Measurements from ENCODE around the gene TRAPPC14.
A peak's percentile ranks its signal among the peaks of the same experiment; 100 is the strongest.

The TRAPPC14 gene

DNA sequence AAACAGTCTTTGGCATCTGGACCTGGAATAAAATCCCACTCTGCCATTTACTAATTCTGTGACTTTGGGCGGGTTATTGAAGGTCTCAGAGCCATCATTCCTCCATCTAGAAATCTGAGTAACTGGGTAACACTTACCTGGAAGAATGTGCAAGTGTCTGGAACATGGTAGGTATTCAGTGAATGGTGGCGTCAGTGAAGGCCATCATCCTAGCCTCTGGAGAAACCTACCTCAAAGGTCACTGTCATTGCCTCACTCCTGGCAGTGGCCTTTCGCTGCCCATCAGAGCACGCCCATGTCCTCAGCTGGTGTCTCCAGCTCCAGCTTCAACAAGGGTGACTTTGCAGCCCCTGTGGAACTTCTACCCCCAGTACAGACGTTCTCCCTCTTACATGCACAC lies 5.3 kb upstream of the TRAPPC14 start:
- Histone ChIP-seq H3K36me3 (ENCODE audit: insufficient read depth) (no peaks in the 10 kb centered on the region), H2AFZ (ENCODE audit: low read depth) (no peak overlapping the region), H3K27me3 (ENCODE audit: insufficient read depth, low read depth) (peaks cover 83% of the 10 kb centered on the region), H3K4me3 (IDR thresholded peaks at IDR 0.05; ENCODE audit: insufficient read depth, low read depth, low read length) (no peak overlapping the region), H3K79me2 (ENCODE audit: insufficient read depth, low read depth) (no peaks in the 10 kb centered on the region), H3K4me2 (no peak overlapping the region), H3K4me1 (ENCODE audit: low read depth, poor library complexity, severe bottlenecking) (peaks cover 10% of the 10 kb centered on the region), H3K27ac (no peak overlapping the region), H3K9ac (no peak overlapping the region), H4K20me1 (ENCODE audit: insufficient read depth) (no peaks in the 10 kb centered on the region)
- TF ChIP-seq, protein P1, sequence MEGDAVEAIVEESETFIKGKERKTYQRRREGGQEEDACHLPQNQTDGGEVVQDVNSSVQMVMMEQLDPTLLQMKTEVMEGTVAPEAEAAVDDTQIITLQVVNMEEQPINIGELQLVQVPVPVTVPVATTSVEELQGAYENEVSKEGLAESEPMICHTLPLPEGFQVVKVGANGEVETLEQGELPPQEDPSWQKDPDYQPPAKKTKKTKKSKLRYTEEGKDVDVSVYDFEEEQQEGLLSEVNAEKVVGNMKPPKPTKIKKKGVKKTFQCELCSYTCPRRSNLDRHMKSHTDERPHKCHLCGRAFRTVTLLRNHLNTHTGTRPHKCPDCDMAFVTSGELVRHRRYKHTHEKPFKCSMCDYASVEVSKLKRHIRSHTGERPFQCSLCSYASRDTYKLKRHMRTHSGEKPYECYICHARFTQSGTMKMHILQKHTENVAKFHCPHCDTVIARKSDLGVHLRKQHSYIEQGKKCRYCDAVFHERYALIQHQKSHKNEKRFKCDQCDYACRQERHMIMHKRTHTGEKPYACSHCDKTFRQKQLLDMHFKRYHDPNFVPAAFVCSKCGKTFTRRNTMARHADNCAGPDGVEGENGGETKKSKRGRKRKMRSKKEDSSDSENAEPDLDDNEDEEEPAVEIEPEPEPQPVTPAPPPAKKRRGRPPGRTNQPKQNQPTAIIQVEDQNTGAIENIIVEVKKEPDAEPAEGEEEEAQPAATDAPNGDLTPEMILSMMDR (conservative IDR thresholded peaks at IDR 0.05; ENCODE audit: low read depth, low read length), result no peak

DNA sequence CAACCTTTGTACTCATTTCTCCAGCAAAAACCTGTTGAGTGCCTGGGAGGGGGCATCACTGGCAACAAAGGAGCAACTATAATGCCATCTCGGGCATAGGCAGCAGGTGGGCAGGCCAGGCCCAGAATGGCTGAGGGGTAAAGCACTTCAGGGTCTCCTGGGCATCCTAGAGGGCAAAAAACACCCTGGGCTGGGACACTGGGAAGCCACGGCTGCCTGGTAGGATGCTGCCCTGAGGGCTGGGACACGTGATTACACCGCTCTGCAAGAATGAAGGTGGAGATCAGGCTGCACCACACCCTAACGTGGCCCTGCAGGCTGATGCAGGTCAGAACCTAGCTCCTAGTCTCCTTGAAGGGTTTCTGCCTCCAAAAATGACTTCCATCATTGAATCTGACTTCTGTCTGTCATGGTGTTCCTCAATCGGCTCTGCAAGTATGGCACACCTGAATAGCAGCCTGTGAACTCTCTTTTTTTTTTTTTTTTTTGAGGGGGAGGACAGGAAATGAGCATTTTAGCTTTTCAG lies 4.5 kb upstream of the TRAPPC14 start:
- H3K27me3 ChIP-seq (ENCODE audit: insufficient read depth, low read depth), result peaks cover 75% of the 10 kb centered on the region
- H3K27ac ChIP-seq, result no peak overlapping the region
- peaks cover 5% of the 10 kb centered on the region for H3K4me1 ChIP-seq (ENCODE audit: low read depth, poor library complexity, severe bottlenecking)
- H3K36me3 ChIP-seq (ENCODE audit: insufficient read depth), result no peaks in the 10 kb centered on the region
- H4K20me1 ChIP-seq (ENCODE audit: insufficient read depth), result no peaks in the 10 kb centered on the region
- H3K79me2 ChIP-seq (ENCODE audit: insufficient read depth, low read depth), result no peaks in the 10 kb centered on the region; the same call in 1 of the 2 replicates
- TF ChIP-seq, protein P1 (conservative IDR thresholded peaks at IDR 0.05; ENCODE audit: low read depth, low read length), result no peak
- no peak overlapping the region for H3K4me2 ChIP-seq
- no peak overlapping the region for H2AFZ ChIP-seq (ENCODE audit: low read depth)
- no peak overlapping the region for H3K9ac ChIP-seq
- no peak overlapping the region for H3K4me3 ChIP-seq (IDR thresholded peaks at IDR 0.05; ENCODE audit: insufficient read depth, low read depth, low read length)

DNA sequence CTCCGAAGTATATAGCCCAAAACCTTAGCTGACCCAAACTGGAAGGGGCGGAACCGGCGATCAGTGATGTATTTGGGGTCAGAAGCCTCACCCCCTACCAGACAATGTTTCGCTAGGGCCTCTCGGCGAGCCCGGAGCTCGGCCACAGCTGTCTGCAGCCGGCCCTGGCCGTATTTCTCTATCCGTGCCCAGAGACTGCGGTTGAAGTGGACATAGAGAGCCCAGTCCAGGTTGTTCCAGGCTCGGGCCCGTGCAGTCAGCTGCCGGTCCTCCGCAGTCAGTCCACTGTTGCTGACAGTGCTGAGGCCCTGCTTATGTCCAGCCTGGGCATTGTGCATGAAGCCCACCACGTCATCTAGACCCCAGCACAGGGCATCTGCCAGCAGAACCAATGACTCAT lies 1.5 kb upstream of the TRAPPC14 start:
- TF ChIP-seq, protein P1 (conservative IDR thresholded peaks at IDR 0.05; ENCODE audit: low read depth, low read length), result no peak
- Histone ChIP-seq H3K36me3 (ENCODE audit: insufficient read depth) (no peaks in the 10 kb centered on the region; the same call in 1 of the 2 replicates), H3K27me3 (ENCODE audit: insufficient read depth, low read depth) (peaks cover 46% of the 10 kb centered on the region), H4K20me1 (ENCODE audit: insufficient read depth) (no peaks in the 10 kb centered on the region), H3K4me3 (IDR thresholded peaks at IDR 0.05; ENCODE audit: insufficient read depth, low read depth, low read length) (no peak overlapping the region), H3K79me2 (ENCODE audit: insufficient read depth, low read depth) (no peaks in the 10 kb centered on the region; the same call in 1 of the 2 replicates), H3K4me1 (ENCODE audit: low read depth, poor library complexity, severe bottlenecking) (peaks cover 17% of the 10 kb centered on the region), H2AFZ (ENCODE audit: low read depth) (no peak overlapping the region), H3K27ac (no peak overlapping the region), H3K4me2 (no peak overlapping the region), H3K9ac (no peak overlapping the region)

DNA sequence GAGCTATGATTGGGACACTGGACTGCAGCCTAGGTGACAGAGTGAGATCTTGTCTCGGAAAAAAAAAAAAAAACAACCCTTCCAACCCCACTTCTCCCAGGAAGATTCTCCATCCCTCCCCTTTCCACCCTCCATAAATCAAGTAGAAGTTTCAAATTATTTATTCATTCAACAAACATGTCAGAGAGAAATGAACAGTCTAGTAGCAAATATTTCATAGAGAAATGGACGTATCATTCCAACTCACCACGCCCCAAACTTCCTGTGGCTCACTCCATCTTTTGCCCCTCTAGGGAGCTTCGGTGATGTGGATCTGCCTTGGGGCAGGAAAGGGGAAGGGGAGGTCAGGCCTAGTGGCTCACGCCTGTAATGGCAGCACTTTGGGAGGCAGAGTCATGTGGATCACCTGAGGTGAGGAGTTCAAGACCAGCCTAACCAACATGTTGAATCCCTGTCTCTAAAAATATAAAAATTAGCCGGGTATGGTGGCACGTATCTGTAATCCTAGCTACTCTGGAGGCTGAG lies 638 bp upstream of the TRAPPC14 start:
- Histone ChIP-seq H3K79me2 (ENCODE audit: insufficient read depth, low read depth) (no peaks in the 10 kb centered on the region; the same call in 1 of the 2 replicates), H3K4me2 (peak overlapping the region; percentile 90), H3K4me1 (ENCODE audit: low read depth, poor library complexity, severe bottlenecking) (peaks cover 17% of the 10 kb centered on the region), H3K27me3 (ENCODE audit: insufficient read depth, low read depth) (peaks cover 38% of the 10 kb centered on the region), H3K27ac (no peak overlapping the region), H3K4me3 (IDR thresholded peaks at IDR 0.05; ENCODE audit: insufficient read depth, low read depth, low read length) (no peak overlapping the region), H3K9ac (peak overlapping the region; percentile 41; the same call in 1 of the 2 replicates), H4K20me1 (ENCODE audit: insufficient read depth) (no peaks in the 10 kb centered on the region), H3K36me3 (ENCODE audit: insufficient read depth) (no peaks in the 10 kb centered on the region; the same call in 1 of the 2 replicates), H2AFZ (ENCODE audit: low read depth) (peak overlapping the region; percentile 91)
- TF ChIP-seq, protein P1 (conservative IDR thresholded peaks at IDR 0.05; ENCODE audit: low read depth, low read length), result no peak
